HG02571 (cell line): ENCODE results near the gene HSD17B8.

Source experiments
- ATAC-seq: cut with Tn5 transposase; IDR thresholded peaks from one replicate; pipeline ENCODE4 v1.9.1; 2021; ENCODE audit warnings: mild to moderate bottlenecking, moderate library complexity; ENCODE audit not compliant: unreplicated experiment

Gene HSD17B8

DNA sequence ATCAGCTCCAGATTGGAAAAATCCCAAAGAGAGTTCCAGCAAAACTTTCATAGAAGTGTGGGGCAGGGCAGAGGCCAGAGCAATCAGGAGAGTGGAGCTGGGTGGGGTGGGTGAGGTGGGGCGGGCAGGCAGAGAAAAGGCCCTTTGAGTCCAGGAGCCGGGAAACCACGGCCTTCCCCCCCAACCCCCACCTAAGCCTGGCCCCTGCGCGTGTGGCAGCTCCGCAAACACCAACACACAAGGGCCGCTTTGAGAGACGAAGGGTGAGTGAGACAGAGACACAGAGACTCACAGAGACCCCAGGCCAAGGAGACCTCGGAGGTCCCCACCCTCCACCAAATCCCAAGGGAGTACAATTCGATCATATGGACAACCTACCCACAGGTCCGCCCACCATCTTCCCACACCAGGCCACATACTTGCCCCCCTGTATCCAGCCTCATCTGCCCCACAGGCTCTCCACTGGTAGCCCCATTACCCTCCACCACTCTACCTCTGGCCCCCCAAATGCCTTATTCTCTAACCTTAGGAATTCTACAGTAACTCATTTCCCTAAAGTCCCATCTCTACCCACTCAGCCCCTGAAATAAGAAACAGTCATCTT is 13.8 kb upstream of the HSD17B8 start:
- ATAC-seq = no peak

DNA sequence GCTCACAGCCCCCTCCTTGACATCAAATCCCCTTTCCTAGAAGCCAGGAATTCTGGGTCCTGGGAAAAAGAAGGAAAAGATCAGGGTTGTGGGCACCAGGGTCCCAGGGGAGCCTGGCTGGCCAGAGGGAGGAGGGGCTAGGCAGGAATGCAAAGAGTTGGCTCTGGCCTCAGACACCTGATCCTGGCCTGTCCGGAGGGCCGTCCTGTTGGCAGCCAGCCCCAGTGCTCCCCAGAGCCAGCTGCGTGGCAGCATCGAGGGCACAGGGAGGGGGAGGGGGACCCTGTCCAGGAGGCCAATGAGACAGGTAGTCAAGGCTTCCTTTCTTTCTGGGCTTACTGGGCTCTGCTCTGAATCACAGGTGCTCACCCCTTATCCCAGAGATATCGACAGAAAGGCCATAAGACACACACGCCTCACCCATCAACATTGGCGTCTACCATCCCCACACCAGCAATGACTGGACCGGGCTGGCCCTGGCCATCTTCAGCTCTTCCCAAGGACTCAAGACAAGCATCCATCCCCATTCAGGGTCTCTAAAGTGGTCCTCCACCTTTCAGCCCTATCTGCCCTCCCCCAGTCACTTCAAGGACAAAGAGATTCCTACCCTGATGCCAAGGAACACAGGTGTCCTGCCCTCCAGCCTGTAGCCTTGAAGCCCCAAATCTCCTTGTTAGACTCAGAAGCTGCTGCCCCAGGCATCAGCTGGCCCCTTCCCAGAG is 12.9 kb upstream of the HSD17B8 start:
- ATAC-seq = no peak

DNA sequence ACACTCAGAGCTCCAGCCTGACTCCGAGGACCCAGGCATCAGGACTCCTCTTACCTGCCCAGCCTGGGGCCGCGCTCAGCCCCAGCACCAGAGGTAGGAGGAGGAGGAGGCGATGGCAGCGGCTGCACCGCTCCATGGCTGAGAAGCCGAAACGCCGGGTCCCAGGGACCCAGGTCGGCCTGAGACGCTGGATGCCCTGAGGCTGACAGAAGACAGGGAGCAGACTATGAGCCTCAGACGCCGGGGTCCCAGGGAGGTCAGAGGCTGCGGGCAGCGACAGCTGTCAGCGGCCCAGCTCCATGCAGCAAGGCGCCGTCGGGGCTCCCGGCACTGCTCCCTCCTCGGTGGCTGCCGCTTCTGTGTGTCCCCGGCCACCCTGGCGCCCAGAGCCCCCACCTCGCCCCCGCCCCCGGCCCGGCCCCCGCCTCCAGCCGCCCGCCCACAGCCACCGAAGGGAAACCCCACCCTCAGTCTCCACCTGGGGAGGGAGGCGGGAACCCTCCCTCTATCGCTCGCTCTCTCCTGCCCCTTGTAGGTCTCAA is 12.3 kb upstream of the HSD17B8 start, which contains the start of gene COL11A2:
TSS of gene COL11A2 (minus strand) at position 363 of the 542 bp plus-strand sequence. CDS start at position 136, 227 bp downstream.
- no peak for ATAC-seq

DNA sequence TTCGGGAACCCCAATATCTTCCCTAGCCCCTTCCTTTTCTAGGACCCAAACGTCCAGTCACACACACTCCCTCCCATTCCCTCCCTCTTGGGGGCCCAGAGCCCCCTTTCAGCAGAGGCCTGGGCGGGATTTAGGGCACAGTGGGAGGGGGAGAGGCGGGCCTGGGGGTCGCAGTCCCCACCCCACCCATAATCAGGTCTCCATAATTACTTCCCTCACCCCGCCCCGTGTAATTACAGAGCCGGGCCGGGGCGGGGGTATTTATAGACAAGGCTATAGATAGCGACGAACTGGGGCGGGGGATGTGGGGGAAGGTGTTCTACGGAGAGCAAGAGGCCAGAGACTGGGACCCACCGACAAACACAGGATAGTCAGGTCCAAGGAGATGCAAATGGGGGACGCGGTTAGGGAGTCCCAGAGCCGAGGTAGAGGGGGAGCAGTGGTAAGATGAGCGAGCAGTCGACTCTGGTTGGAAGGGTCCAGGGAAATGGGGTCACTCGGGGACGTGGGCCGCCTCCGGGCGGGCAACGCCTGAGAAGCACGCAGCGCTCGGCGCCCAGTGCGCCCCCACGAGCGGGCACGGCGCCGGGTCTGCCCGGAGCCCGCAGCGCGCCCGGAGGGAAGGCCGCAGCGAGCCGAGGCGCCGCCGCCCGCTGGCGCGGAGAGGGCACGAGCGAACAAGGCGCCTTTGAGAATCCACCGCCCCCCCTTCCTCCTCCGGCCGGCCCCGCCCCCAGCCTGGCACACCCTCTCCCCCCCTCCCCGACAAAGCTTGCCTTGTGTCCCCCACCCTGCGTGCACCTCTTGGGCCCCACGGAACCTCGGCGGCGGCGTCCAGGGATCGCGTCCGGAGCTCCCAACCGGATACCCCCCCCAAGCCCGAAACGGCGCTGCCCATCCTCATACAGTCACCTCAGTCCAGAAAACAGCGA is 11.5 kb upstream of the HSD17B8 start:
- ATAC-seq = no peak

DNA sequence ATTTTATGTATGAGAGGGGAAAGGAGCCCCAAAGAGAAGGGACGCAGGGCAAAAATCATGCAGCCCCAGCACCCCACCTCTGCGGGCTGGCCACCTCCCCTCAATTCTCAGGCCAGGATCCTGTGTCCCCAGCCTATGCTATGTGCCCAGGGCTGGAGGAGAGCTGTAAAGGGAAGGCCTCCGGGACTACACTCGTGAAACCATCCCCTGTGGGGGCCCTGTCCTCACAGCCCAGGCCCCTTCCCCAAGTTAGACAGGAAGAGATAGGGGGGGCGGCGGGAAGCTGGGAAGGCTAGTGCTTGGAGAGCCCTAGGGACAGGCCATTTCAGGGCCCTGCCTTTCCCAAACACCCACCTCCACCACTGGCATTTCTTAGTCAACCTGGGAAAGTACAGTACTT is 10.8 kb upstream of the HSD17B8 start:
- no peak for ATAC-seq

DNA sequence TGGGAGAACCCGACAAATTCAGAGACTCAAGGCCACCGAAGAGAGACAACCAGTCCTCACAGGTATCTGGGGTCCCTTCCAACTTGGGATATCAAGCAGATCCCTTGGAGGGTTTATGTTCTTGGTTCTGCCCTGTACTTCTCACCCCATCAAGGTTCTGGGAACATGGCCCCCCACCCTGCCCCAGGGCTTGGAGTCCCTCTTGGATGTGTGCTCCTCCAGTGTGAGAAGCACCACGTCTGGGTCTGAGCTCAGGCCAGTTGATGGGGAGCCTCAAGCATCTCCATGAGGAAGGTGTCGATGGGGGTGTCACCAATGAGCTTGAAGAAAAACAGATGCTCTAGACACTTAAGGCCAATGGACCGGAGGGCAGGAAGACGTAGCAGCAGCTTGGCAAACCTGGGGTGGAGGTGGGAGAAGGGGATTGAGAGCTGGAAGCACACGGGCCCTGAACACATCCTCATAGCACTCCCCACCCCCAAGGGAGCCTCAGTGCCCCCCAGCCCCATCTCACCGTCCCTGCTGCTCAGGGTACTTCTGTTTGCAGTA is 9.9 kb upstream of the HSD17B8 start:
- ATAC-seq = no peak

DNA sequence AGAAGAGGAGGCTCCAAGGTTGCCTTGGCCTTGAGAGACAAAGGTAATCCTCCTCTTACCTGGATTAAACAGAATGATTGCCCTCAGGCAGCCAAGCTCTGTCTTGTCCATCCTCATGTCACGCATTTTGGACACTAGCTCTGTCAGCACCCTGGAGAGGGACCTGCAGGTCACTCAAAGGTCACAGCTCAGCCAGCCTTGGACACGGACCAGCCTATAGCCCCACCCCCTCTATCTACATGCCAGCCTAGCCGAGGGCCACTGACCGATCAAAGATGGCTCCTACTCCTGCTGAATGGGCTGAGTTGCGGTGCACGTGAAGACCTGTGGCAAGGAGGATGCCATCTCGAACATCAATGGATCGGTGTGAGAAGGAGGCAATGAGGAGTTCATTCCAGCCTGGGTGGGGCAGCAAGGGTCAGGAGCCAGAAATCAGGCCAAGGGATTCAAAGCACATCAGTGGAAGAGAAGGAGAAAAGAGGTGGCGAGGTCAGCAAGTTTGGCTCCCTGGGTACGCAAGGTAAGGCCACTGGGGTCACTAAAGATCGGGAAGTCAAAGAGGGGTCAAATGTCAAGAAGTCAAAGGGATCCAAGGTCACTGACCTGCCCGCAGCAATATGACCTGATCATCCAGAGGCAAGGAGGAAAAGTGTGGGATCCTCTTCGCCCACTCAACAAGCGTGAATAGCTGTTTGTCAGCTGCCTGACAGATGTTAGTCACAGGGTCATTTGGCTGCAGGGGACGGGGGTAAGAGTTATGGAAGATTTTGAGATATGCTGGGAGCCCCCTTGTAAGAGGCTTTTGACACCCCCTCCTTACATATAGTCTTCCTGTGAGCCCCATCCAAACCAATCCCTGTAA is 8.9 kb upstream of the HSD17B8 start:
- ATAC-seq = no peak

DNA sequence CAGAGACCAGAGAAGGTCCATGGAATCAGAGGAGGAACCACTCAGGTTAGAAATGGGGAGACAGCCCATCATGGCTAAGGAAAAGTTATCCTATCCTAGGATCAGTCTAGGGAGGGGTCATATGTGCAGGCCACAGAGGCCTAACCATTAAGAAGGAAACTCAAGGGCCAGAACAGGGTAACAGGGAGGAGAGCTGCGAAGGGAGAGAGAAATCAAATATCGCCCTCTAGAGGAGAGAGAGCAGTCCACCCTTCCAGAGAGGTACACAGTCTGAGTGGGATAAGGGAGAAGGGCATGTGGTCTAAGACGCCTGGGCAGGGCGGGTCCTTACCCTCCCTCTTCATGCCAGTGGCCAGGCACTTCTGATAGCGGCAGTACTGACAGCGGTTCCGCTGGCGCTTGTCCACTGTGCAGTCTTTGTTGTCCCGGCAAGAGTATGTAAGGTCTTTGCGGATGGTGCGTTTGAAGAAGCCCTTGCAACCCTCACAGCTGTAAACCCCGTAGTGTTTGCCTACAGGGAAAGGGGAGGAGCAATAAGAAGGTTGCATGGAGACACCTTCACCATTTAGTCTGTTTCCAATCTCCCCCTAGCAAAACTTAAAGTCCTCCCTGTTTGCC is 6.9 kb upstream of the HSD17B8 start:
- no peak for ATAC-seq

DNA sequence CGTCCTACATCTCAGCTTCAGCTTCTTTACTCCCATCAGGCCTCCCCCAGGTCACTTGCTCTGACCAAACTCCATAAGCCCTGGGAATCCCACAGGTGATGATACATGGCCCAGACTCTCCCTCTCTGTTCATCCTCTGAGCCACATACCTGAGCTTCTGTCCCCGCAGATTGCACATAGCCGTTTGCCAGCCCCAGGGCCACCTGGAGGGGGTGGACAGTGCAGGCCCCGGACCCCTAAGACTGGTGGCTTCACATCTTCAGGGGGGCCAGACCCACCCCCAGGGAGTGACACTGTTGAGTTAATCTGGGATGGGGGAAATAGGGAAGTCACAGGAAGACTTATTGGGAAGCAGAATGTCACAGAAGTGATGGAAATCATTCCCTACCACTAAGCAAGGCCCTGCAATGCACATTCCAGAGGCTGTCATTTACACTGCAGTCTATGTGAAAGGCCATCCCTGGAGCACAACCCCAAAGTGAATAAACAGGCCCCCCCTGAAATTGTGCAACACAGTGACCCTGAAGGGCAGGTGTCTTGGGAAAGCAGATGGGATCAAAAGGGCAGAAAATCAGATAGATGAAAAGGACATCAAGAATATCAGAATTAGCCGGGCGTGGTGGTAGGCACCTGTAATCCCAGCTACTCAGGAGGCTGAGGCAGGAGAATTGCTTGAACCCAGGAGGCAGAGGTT is 6.1 kb upstream of the HSD17B8 start:
- ATAC-seq = no peak

DNA sequence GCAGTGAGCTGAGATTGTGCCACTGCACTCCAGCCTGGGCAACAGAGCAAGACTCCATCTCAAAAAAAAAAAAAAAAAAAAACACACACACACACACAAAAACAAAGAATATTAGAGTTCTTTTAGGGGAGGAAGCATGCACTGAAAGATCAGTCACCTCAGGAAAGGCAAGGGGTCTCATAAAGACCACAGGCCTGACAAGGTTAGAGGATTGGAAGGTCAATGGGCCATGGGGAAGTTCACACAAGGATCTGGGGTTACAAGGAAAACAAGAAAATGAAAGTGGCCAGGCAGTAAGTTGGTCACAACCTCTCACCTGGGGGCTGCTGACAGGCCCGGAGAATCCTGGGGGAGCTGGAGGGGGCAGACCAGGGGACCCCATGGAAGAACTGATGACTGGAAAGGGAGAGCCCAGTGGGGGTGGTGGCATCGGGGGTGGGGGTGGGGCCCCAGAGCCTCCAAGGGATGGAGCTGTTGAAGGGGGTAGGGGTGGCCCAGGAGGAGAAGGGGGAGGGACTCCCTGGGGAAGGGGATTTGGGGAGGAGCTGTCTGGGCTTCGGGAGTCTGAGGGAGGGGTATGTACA is 5.5 kb upstream of the HSD17B8 start:
- no peak for ATAC-seq

DNA sequence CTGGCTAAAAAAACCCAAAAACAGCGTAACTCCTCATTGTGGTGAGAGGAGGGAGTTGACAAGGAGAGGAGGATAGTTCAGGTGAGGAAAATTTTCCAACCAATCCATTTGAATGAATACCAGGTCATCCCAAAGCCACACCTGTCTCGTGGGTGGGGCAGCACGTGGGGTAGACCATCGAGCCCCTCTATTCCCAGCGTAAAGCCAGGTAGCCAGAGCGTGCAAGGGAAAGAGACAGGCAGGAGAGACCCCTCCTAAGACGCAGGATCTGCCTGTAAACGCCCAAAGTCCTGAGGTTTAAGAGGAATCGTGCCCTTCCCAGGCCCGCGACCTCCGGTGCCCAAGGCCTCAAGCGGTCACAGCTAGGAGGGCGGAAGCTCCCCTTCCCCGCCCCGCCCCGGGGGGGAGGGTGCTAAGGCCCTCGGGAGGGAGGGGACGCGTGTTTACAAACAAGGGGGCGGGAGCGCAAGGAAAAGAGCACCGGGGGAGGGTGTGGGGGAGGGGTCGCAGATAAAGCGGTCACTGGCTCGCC is 4.7 kb upstream of the HSD17B8 start:
- ATAC-seq = peak; percentile 28

DNA sequence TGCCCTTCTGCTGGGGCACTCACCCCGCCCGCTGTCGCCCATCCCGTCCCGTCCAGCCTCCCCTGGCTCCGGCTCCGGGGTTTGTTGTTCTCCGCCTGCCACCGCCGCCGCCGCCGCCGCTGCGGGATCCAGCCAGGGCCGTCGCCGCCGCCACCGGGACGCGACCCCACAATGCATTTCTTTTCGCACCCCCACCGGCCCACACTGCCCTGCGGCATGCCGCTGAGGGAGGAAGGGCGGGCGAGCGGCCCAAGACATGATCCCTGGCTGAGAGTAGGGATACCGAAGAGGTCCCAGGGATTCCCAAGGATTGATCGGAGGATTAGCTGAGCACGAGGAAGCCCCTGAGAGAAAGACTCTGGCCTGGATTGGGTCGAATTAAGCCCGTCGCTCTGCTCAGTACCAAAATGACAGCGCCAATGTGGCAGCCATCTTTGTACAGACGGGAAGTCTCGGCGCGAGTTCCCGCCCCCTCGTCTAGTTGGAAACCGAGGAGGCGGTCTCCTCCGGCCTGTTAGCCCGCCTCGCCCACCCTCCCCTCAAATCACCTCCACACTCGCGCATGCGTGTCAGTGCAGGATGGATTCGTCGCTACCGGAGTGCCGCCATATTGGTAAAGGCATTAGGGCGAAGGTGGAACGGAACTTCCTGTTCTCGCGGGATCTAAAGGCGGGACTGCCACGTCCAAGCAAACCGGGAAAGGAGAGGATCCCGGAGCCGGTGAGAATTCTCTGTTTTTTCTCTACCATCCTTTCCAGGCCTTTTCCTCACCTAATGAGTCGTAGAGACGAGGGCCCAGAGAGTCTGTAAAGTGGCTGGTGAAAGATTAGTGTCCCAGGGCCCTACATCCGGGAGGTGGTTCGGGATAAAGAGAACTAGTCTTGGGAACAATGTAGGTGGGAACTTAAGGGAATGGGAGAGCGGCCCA is 4.0 kb upstream of the HSD17B8 start, which contains the start of the genes RXRB and SLC39A7:
TSS of gene RXRB (minus strand) at position 447 of the 928 bp plus-strand sequence. CDS start at position 258, 189 bp downstream.
TSS of gene SLC39A7 (plus strand) at position 649 of the 928 bp plus-strand sequence. CDS start 379 bp downstream, outside the sequence.
- peak; percentile 43 for ATAC-seq

DNA sequence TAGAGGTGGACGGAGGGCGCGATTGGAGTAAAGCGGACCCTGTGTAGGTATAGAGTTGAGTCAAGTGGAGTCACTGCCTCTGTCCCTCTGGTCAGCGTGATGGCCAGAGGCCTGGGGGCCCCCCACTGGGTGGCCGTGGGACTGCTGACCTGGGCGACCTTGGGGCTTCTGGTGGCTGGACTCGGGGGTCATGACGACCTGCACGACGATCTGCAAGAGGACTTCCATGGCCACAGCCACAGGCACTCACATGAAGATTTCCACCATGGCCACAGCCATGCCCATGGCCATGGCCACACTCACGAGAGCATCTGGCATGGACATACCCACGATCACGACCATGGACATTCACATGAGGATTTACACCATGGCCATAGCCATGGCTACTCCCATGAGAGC is 3.3 kb upstream of the HSD17B8 start:
- no peak for ATAC-seq

DNA sequence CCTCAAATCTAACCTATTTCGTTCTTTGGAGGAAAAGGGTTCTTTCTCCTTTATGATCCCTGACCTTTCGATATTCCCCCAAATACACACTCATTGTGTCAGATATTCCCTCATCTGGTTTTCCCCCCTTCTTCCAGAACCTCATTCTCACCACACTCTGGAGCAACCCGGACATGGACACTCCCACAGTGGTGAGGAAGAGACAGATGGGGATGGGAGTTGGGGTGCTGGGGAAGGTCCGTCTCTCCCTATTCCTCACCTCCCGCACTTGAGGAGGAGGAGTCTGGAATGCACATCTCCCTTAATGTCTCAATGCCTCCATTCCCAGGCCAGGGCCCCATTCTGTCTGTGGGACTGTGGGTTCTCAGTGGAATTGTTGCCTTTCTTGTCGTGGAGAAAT is 2.5 kb upstream of the HSD17B8 start:
- ATAC-seq = no peak

DNA sequence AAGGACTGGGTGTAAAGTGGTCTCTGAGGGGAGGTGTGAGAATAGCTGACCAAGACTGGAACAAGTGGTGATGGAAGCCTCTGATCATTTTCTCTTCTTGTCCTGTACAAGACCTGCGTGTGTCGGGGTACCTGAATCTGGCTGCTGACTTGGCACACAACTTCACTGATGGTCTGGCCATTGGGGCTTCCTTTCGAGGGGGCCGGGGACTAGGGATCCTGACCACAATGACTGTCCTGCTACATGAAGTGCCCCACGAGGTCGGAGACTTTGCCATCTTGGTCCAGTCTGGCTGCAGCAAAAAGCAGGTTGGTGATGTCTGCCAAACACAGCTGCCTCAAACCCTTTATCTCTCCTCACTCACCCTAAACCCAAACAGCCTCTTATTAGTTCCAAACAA is 1.7 kb upstream of the HSD17B8 start:
- no peak for ATAC-seq

DNA sequence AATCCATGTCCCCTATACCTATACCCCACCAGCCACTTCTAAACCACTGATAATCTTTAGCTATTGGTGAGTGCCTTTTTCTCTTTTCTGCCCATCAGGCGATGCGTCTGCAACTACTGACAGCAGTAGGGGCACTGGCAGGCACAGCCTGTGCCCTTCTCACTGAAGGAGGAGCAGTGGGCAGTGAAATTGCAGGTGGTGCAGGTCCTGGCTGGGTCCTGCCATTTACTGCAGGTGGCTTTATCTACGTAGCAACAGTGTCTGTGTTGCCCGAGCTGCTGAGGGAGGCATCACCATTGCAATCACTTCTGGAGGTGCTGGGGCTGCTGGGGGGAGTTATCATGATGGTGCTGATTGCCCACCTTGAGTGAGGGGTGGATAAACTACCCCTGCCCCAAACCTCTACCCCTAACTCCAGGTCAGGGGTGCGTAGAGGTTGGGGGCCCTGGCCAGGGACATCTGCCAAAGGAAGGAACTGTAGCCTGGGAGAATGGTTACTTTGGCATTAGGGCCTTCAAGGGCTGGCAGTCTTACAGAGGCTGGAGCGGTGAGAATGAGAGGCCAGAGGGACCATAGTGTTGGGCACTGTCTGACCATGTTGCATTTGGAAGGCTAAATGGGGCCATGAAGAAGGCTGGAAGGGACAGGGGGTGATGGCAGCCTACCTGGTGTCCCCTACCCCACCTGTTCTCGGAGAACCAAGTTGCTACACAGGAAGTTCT is 851 bp upstream of the HSD17B8 start:
- no peak for ATAC-seq

DNA sequence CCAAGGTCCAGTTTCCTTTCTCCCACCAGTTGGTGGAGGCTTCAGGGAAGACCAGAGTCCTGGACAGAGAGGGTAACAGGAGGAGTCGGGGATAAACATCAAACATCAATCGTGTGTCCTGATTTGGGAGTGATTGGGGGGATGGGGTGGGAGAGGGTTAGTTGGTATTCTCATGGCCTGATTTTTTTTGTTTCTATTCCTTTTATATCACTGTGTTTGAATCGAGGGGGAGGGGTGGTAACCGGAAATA is 365 bp upstream of the HSD17B8 start:
- ATAC-seq = no peak
